Vein endothelial cell (primary cell): ENCODE results near the gene ITGB1. TPM values are rescaled to one million over a fixed set of nuclear protein-coding genes. Genes with fewer than 3 reads are reported as not detected.

Source experiments
- total RNA-seq: library from RNA; depleted of rRNA; stranded (reverse); fragments of >200 nt; gene quantifications from 2 replicates; pipeline ENCODE4 v1.2.3, GENCODE V29; 2012

ITGB1 gene
- total RNA-seq, result 1,103 and 1,360 TPM in 2 replicates

GRCh38 chr10:32958085-32959005, at the start of gene ITGB1:
Gene ITGB1 (minus strand): TSS chr10:32958230. CDS start chr10:32935558, 22,672 bp downstream.

